T-helper 2 cell (primary cell): ENCODE results near the gene RYR3.
"Not testable (repeated sequence)": the region's sequence is repeated elsewhere in the genome, so short reads cannot be mapped to it uniquely, and the experiment has no call there.

Source experiments
- DNase-seq, 5 experiments: peaks; one replicate each; pipeline versions ENCODE4 v3.0.0 to v3.0.0-alpha.2; 2012 to 2022

Gene RYR3

DNA sequence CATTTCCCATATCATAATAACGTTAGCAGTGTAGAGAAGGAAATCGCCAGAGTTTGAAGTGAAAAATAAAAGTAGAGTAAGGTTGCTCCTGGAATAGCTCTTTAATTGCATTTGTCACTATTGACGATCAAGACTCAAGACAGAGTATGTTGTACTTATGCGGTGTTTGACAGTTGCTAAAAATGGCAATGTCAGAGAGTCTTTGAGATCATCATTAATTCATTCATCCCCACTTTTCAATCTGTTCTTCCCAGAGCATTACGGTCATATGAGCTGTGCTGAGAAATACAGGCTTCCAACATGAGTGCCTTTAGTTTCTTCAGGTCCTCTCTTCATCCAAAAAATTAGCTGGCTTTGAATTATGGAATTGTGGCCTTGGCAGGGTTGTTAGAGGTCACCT, 483.7 kb downstream of the RYR3 start:
- no peak for DNase-seq

DNA sequence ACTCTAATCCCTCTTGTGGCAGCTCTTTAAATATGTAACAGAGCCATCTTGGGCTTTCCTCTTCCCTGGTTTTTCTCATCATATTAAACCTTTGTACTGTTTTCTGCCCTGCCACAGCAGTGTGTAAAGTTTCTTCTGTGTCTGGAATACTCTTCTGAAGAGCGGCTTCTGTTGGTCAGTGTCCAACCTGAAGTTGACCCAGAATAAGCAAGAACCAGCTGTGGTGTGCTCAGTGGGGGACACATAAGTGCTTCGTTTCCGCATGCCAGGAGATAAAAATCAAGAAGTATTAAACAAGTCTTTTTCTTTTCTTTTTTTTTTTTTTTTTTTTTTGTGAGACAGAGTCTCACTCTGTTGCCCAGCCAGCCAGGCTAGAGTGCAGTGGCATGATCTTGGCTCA, 484.3 kb downstream of the RYR3 start:
- no peak for DNase-seq

DNA sequence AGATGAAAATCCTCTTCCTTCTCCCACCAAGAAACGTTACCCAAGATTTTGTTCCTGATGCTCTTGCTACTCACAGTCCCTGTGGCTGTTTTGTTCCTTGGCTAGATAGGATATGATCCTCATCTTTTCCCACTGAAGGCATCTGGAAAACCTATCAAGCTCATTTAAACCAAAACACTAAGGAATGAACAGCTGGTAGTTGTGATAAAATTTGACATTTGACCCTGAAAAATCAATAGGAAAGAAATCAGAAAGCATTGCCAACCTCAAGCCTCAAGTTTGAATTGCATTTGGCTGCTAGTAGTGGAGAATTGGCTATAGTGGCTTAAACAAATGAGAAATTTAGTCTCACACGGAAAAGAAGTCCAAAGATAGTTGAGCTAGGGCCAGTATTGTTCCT, 486.9 kb downstream of the RYR3 start:
- DNase-seq, result no peak

DNA sequence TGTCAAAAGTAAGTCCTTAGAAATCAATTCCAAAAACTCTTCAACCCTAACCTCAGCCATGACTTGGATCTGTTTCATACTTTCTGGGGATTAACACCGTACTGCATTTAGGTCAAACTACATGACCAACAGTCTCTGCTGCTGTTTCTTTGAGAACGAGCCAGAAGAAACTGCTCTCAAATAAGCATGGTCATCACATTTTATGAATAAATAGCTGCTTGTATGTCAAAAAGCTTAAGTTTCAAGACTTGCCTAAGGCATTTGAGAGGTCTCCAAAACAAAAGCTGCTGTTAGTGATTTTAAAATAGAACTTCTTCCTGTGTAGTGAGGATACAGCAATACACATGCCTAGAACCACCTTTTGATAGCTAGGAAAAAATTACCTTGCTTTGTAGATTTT, 491.2 kb downstream of the RYR3 start:
- no peak for DNase-seq

DNA sequence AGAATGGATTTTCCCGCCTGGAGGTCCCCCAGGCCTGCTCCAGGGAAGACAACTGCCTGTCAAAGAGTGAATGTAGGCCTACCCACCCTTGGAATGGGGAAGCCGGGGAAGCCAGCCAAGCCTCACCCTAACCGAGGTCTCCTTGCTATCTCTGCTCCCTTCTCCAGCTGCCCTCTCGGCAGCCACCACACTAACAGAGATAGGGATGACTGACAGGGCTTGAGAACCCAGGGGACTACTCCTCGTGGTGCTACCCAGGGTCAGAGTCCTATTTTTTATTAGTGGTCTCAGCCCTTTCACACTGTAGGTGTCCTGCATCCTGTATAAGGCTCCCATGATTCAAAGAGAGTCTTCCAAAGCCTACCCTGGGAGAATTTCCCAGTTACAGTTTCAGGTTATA, 496.9 kb downstream of the RYR3 start:
- no peak for DNase-seq

DNA sequence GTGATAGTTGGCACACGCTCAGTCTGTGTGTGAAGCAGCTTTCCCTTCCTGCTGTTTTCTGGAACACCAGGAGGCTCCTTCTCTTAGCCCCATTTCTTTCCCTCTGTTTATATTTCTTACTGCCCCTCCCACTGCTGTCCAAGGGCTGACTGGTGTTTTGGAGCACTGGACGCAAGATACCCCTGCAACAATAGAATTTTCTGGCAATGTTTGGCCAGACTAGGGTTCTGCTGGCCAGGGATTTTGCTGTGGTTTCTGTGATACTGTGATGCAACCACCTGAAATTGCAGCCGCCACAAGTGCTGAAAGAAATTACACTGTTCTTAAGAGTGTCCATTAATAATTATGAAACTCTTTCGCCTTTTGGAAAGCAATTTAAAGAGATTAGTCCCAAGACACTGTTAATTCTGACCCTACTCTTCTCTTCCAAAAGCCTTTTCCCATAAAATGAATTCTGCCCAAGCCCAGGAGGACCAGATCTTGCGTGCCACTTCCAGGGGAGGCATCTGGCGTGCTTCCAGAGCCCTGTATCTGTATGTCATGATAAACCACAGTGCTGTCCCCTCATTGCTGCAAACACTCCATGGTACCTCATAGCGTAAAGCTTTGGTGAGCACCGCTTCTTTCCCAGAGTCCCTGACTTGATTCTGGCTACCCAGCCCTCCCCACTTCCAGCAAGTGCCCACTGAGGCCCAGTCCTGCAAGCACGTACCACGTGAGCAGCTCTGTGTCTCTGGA, 498.1 kb downstream of the RYR3 start:
- DNase-seq, result no peak

DNA sequence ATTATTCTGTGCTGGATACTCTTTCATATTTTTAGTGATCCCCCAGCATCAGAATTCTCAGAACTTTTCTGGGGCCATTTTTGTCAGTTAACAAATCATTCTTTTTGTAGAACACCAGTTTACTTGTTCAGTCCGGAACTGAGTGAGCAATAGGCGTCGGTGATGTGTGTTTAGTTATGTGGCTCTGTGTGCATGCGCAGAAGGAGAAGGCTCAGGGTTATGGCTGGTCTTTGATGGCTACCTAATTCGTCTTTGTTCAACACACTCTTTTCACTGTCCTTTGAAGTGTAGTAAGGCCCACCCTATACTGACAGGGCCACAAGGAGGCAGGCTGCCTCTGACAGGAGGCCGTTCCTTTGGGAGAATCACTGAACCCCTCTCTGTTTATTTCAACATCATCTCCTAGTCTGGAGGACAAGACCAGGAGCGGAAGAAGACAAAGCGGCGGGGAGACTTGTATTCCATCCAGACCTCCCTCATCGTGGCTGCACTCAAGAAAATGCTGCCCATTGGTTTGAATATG, 499.4 kb downstream of the RYR3 start:
- no peak for DNase-seq

DNA sequence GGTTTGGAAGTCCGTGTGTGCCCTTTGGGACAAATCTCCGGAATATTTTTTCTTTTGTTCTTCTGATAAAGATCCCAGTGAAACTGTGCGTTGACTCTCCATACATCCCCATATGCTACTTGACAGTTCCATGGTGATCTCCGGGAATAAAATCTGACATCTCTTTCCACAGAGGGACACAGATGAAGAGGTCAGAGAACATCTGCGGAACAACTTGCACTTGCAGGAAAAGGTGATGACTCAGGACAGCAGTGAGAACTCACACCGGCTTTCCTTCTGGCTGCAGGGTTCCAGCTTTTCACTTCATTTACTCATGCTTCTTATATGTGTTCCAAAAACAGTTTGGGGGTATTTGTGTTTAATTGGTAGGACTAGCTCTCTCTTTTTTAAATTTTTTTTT, 500.0 kb downstream of the RYR3 start:
- no peak for DNase-seq

DNA sequence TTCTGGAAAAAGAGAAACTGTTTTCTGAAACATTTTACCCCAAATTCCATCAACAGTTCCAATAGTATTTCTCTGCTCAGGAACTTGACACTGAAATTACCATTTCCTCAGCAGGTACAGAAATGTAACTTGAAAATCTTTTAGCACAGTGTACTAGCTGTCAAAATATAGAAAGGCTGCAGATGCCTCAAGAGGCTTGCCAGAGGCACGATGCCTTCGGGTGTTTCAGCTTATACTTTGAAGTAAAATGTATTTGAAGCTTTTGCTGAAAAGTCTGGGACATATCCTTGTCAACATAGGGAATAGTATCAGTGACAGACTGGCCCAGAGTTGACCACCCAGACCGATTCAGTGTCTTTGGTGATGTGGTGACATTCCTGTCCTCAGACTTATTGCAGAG, 503.1 kb downstream of the RYR3 start:
- no peak for DNase-seq

DNA sequence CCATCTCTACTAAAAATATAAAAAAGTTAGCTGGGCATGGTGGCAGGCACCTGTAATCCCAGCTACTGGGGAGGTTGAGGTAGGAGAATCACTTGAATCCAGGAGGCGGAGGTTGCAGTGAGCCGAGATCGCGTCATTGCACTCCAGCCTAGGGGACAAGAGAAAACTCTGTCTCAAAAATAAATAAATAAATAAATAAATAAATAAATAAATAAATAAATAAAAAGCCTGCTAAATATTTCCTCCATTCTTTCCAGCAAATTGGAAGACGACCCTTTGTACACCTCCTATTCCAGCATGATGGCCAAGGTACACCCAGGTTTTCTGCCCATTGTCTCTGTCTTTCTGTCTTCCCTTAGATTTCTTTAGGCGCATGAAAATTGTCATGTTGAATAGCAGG, 508.7 kb downstream of the RYR3 start:
- not testable (repeated sequence) for DNase-seq

DNA sequence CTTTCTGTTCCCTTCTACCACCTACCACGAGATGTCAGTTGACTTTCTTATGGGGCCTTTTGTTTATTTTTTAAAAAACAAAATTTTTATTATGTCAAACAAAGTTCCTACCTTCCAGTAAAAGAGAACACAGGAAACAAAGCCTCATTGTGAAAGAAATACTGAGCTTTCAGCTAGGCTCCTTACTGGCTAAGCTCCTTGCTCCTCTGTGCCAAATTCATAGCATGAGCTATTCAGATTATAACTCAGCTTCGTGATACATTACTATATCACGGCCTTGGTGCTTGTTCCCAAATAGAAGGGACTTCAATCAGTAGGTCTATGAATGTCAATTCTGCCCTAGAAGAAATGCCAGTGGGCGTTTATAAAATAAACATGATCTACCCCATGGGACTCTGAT, 511.7 kb downstream of the RYR3 start:
- no peak for DNase-seq

DNA sequence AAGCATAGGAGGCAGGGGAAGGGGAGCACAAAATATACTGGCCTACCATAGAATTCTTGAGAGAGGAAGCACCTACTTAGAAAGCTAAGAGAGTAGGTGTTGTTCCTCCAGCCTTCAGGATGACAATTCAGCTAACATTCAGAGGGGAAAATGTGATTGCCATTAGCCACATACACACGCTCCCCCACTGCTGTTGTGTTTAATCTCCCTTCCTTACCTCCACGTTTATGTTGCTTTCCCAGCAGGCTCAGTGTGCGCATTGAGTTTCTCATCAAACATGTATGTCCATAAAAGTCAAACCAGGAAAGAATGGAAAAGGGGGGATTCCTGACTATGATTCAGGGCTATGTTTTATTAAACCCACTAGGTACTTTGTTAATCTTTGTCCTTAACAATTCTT, 512.4 kb downstream of the RYR3 start:
- DNase-seq, result no peak

DNA sequence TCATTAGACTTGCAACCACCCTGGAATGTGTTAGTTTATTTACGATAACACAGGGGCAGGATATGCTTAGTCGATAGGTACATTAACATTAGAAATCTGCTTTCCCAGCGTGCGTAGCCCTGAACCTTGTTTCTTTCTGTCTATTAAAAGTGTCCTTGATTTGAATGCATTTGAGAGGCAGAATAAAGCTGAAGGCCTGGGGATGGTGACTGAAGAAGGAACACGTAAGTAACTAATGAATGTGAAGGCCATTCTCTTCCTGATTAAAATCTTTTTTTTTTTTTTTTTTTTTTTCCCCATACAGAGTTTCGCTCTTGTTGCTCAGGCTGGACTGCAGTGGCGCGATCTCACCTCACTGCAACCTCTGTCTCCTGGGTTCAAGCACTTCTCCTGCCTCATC, 514.7 kb downstream of the RYR3 start:
- no peak for DNase-seq

DNA sequence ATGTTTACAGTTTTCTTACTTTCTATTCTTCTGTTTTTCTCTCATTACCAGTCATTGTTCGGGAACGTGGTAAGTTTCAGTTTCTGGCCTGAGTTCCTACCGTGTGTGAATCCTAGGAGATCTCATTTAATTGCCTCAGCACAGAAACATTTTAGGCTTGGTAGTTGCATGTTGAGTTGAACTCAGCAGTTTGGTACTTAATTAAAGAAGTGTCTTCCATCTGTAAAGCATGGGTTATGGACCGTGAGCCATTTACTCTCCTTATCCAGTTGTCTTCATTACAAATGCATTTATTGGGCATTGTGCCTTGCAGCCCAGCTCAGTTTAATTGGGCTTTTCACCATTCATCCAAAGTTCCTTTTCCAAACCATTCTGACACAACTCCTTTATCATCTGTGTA, 515.4 kb downstream of the RYR3 start:
- DNase-seq, result no peak

DNA sequence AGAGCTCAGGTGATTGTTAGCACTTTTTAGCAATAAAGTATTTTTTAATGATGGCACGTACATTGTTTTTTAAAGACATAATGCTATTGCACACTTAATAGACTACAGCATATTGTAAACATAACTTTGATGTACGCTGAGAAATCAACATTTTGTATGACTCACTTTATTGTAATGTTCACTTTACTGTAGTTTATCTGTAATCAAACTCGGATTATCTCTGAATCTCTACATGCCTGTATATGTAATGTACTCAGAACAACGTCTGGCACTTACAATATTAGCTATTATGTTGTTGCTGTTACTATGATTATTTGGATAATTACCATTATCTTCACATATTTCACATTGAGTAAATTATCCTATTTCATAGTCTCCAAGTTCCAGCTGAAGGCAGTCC, 519.6 kb downstream of the RYR3 start:
- DNase-seq, result no peak

DNA sequence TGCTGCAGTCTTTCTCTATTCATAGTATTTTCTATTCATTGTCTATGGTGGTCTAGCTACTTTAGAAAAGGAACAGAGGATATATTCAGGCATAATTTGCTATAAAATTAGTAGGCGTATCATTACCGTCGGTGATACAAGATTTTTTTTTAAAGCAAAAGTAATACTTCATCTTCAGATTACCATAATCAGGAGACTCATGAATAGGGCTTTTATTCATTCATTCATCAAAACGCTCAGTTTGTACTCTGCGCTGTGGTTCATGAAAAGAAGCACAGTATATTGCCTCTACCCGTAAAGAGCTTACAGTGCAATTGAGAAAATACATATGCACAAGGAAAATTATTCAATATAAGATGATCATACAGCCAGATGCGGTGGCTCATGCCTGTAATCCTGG, 520.9 kb downstream of the RYR3 start:
- DNase-seq, result no peak

DNA sequence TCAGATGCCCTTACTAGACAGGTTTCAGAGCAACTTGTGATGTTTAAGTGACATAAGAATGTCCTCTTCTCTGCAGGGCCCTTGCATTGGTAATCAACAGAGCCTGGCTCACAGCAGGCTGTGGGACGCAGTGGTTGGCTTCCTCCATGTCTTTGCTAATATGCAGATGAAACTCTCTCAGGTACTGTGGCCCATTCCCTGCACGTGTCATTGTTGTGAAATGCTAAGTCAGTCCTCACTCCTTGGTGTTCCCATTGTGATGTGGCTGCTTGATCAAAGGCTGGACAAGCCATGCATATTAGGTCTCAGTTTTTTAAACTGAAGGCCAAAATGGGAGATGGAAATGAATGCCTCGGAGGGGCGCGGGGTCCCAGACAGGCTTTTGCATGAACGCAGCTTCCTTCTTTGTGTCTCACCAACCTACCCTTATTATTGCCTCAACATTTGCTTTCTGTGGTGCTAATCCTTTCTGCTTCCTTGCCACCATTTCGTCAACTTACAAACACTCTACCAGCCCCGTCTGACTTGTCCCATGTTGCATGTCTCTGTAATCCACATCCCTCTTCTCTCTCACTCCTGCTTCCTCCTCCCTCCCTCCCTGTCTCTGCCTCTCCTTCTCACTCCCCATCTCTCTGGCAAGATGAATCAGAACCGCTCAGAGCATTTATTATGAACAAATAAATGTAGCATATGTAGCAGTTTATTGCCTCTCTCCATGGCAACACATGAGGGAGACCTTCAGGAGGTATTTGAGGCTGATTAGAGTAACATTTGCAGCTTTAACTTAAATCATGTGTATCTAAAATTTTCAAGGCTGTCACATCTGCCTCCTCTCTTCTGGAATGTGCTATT, 524.4 kb downstream of the RYR3 start:
- no peak for DNase-seq

DNA sequence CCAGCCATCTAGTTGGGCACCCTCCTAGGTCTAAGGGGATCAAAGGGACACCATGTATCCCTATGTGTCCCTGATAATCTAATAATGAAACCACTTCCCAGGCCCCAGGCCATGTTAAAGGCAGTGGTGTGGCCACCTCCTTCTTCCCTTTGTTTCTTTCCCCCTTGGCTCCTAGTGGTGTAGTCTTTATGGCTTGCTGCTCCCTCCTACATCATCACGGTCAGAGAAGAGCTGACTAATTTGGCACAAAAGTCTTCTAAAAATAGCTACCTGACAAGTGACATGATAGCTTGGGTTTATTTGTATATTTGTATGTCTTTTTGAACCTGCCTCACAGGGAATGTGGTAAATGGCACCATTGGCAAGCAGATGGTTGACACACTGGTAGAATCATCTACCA, 526.5 kb downstream of the RYR3 start:
- DNase-seq, result no peak

DNA sequence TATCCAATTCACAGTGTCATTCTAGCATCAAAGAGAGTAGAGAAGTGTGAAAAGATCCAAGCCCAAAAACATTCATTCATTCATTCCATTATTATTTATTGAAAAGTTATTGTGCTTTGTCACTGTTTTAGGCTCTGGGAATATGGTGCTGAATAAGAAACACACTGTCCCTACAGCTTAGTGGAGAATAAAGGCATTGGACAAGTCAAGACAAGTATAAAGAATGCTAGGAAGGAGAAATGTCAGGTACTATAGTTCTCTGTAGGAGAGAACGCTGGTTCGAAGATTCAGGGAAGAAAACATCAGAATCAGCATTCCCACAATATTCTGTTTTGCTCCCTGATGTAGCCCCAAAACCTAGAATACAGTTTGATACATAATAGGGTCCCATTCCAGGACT, 528.8 kb downstream of the RYR3 start:
- DNase-seq, result no peak

DNA sequence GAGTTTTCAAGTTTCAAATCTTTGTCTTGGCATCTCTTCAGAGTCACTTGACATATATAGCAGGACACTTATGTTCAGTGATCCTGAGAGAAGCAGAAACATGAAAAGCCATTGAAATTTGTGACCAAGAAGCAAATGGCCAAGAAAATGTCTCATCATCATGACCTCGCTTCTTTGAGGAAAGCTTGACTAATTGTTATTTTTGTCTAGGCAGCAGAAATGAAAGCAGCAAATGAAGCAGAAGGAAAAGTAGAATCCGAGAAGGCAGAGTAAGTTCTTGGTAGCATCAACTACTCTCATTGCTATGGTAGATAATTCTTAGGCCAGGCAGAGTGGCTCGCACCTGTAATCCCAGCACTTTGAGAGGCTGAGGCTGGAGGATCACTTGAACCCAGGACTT, 529.8 kb downstream of the RYR3 start:
- no peak for DNase-seq

DNA sequence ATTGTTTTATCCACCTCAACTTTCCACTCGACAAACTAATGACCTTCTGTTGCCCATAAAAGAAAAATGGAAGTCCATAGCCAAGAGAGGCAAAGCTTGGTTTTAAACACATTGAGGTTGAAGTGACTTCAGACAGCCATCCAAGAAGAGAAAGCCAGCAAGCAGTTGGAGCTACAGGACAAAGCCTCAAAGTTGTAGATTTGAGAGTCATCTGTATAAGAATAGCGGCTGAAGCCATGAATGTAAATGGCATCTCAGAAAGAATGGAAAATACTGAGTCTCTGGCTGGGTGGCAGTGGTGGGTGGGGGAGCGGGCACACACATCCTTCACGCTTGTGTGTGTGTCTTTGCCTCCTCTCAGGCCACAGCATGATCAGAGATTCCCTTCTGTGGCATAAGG, 533.4 kb downstream of the RYR3 start:
- DNase-seq, result no peak

DNA sequence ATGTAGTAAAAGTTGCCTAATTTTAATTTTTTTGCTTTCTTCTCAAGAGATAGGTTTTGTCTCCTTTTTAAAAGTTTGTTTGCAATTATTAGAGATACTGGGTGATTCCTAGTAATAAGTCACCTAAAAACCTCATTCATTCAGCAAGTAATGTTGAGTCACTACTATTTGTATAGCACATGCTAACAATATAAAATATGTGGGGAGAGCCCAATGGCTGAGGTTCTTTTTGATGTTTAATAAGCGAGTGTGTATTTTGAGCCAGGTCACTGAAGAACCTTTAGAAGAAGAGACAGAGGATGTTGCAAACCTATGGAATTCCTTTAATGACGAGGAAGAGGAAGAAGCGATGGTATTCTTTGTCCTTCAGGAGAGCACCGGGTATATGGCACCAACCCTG, 533.8 kb downstream of the RYR3 start:
- no peak for DNase-seq

DNA sequence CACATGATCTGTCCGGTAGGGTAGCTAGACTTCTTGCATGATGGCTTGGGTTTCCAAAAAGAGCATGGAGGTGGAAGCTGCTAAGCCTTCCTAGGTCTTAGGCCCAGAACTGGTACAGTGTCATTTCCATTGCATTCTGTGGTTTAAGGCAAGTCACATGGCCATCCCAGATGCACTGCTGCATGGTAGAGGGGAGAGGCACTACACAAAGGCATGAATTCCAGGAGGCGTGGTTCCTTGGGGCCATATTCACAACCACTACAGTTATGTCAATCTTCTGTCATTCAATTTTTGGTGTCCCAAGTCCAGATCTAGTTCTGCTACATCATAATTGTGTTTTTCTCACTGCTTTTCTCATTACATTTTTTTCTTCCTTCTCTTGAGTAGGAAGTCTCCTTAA, 535.4 kb downstream of the RYR3 start:
- no peak for DNase-seq

DNA sequence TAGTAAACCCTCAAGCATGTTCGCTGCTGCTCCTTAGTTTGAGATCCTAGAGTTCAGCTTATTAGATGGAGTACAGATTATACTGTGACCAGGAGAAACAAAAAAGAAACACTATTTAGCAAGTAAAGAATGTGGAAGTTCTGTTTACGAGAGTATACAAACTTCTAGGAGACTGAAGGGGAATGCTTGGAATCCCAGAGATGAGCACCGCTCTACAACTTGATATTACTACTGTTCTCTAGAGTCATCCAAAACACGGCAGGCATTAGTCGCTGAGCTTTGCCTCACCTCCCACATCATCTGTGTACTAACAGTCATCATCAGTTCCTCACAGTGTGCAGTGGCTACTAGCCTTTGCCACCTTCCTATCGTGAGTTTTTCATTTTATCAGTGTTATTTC, 536.1 kb downstream of the RYR3 start:
- no peak for DNase-seq
